ENCODE results near the gene AMDHD1. TPM values are rescaled to one million over a fixed set of nuclear protein-coding genes. Genes with fewer than 3 reads are reported as not detected.

Gene AMDHD1
- total and polyA plus RNA-seq, 2 of the 8 experiments (the other 6 are each of a cell fraction or from before 2014, with no cell fraction given): 0.14 TPM; not detected in 1

- ChIA-PET CTCF (ENCODE audit: partially characterized antibody) (interaction anchor here (1.3 to 7.3 kb wide), 2 partner anchors 22 to 33 kb away, joined by 4 to 69 read pairs; partner anchors contain the start of genes AMDHD1, CCDC38 and HAL), POLR2A (ENCODE audit: partially characterized antibody) (interaction anchor here (0.6 kb wide), 1 partner anchor 418 kb away, joined by 3 read pairs; no protein-coding TSS in a partner anchor)
- Histone ChIP-seq H2BK15ac (ENCODE audit: low read length) (no peak overlapping the region), H3K4me2 (ENCODE audit: insufficient read depth in 1 of 2, low read depth in 2 of 2, low read length in 2 of 2) (no peak overlapping the region), H2BK120ac (replicated peaks; ENCODE audit: low read depth, low read length) (no peak overlapping the region), H3K23ac (ENCODE audit: insufficient read length) (no peak overlapping the region), H3K27me3 (replicated peaks in 1 of 4; ENCODE audit: control insufficient read depth in 3 of 4, extremely low read depth in 1 of 4, insufficient read depth in 3 of 4, low read length in 3 of 4) (no peaks in the 10 kb centered on the region), H3K9me3 (ENCODE audit: insufficient read depth in 2 of 2, low read depth in 1 of 2, low read length in 1 of 2) (no peaks in the 10 kb centered on the region), H2AK5ac (ENCODE audit: low read depth, low read length) (no peak overlapping the region), H4K5ac (ENCODE audit: insufficient read length, low read depth, low read length) (no peak overlapping the region), H3K4ac (replicated peaks; ENCODE audit: insufficient read length, low read depth, low read length) (no peak overlapping the region), H3K14ac (ENCODE audit: insufficient read length) (no peak overlapping the region), H3K4me1 (replicated peaks in 1 of 4; ENCODE audit: control insufficient read depth in 3 of 4, insufficient read depth in 4 of 4, low read length in 3 of 4) (peaks cover 0 to 8% (median 5%) of the 10 kb centered on the region in 4 experiments; a peak in 6 of 7 replicates), H3K27ac (ENCODE audit: low read depth, low read length) (no peak overlapping the region), H3K18ac (ENCODE audit: extremely low read depth, low read length) (no peak overlapping the region), H3K56ac (replicated peaks; ENCODE audit: insufficient read length, low read depth, low read length) (no peak overlapping the region), H4K20me1 (replicated peaks in 1 of 2; ENCODE audit: control insufficient read depth in 1 of 2, insufficient read depth in 2 of 2, low read length in 2 of 2) (no peaks in the 10 kb centered on the region), H3K9ac (replicated peaks in 1 of 4; ENCODE audit: extremely low read depth in 1 of 4, low read depth in 3 of 4, low read length in 3 of 4) (no peak overlapping the region), H2BK5ac (ENCODE audit: low read depth, low read length) (no peak overlapping the region), H3K23me2 (ENCODE audit: low read depth, low read length) (no peaks in the 10 kb centered on the region), H4K91ac (replicated peaks; ENCODE audit: insufficient read length, low read length) (no peak overlapping the region), H2AFZ (ENCODE audit: low read length) (no peak overlapping the region), H3K79me2 (ENCODE audit: control insufficient read depth in 1 of 2, insufficient read depth in 2 of 2, low read length in 2 of 2) (no peaks in the 10 kb centered on the region), H3K36me3 (ENCODE audit: control insufficient read depth in 2 of 4, insufficient read depth in 4 of 4, low read length in 3 of 4) (no peaks in the 10 kb centered on the region), H4K8ac (ENCODE audit: extremely low read depth, insufficient read depth, low read length) (no peak overlapping the region), H2BK12ac (ENCODE audit: low read depth, low read length) (no peak overlapping the region), H3K4me3 (ENCODE audit: extremely low read depth in 1 of 4, insufficient read depth in 2 of 4, low read depth in 3 of 4, low read length in 4 of 4) (no peak overlapping the region), H3K79me1 (ENCODE audit: low read depth, low read length) (no peaks in the 10 kb centered on the region), H2BK20ac (ENCODE audit: low read length) (no peak overlapping the region)
- 86% methylated on average over 4 of the region's 4 CpGs; no CpG with 5 or more reads in 1 of the 2 experiments for WGBS, 2 experiments (ENCODE audit: extremely low coverage in 1 of 2, insufficient coverage in 1 of 2, insufficient read length in 1 of 2, insufficient replicate concordance in 2 of 2, low coverage in 1 of 2, low lambda C conversion rate in 2 of 2, missing lambda C conversion rate in 1 of 2)
- DNase-seq (ENCODE audit: low read depth in 1 of 2, low spot score in 2 of 2): no peak
- FAIRE-seq: no peak
- TF ChIP-seq ASH2L (IDR thresholded peaks at IDR 0.05; ENCODE audit: low read length) (no peak), SP2 (IDR thresholded peaks at IDR 0.05; ENCODE audit: low read length) (no peak), JUND (IDR thresholded peaks at IDR 0.05; ENCODE audit: low read length) (no peak), GTF2F1 (IDR thresholded peaks at IDR 0.05; ENCODE audit: borderline replicate concordance, low read depth, low read length) (no peak), SP1 (IDR thresholded peaks at IDR 0.05; ENCODE audit: low read depth, low read length) (no peak), CBX5 (IDR thresholded peaks at IDR 0.05; ENCODE audit: low read depth, low read length) (no peak), CREB1 (IDR thresholded peaks at IDR 0.05) (no peak), NRF1 (IDR thresholded peaks at IDR 0.05; ENCODE audit: low read depth, low read length) (no peak), JUN (IDR thresholded peaks at IDR 0.05; ENCODE audit: low read depth, low read length) (no peak), EGR1 (IDR thresholded peaks at IDR 0.05; ENCODE audit: borderline replicate concordance, low read depth, low read length) (no peak)
These were observed 32.4 kb downstream of the AMDHD1 start for GRCh38 chr12:95975491-95975890.
